ENCODE measurements around the gene HDAC10.

The HDAC10 gene

GRCh38 chr22:50255099-50255498 lies 4.0 kb upstream of the HDAC10 start:
- DNase-seq, result no peak

- DNase-seq, result no peak
Measured at GRCh38 chr22:50253941-50254340, 2.9 kb upstream of the HDAC10 start.

GRCh38 chr22:50253046-50253915 lies 2.2 kb upstream of the HDAC10 start:
- DNase-seq, result no peak

GRCh38 chr22:50252082-50253045 lies 1.3 kb upstream of the HDAC10 start:
- no peak for DNase-seq

- no peak for DNase-seq
Measured at GRCh38 chr22:50251477-50252081, 514 bp upstream of the HDAC10 start.

GRCh38 chr22:50250249-50250554 lies 863 bp downstream of the HDAC10 start:
- no peak for DNase-seq

DNA sequence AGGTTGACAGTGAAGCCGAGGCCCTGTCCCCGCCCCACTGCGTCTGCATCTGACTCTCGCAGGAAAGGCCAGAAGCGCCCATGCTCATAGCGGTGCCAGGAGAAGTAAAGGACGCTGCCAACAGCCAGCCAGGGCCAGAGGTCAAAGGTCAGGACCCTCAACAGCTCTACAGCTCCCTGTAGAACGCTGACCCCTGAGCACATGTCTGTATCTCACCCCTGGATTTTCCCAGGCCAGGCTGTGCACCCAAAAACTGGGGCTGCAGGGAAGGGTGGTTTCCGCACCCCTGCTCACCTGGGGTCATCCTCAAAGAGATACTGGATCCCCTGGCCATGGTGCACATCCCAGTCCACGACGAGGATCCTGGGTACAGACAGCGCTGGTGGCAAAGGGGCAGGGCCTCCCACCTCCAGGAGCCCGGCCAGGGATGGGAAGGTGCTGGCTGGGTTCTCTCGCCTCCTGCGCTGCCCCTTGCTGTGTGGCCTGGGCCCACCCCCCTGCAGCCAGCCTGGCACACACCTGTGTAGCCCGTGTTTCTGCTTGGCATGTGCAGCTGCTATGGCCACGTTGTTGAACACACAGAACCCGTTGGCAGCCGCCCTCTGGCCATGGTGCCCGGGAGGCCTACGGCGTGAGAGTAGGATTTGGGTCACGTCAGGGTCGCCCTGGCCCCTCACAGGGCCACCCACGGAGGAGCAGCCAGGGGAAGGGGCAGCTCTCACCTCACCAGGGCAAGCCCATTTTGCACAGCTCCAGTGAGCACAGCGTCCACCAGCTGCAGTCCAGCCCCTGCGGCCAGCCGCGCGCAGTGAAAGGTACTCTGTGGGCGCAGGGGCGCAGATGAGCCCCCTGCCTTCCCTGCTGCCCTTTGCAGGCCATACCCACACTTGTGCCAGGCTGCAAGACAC lies 1.5 kb downstream of the HDAC10 start:
- DNase-seq, result no peak

GRCh38 chr22:50248196-50249081 lies 2.6 kb downstream of the HDAC10 start:
- DNase-seq, result no peak

GRCh38 chr22:50247748-50248147 lies 3.3 kb downstream of the HDAC10 start:
- no peak for DNase-seq

DNA sequence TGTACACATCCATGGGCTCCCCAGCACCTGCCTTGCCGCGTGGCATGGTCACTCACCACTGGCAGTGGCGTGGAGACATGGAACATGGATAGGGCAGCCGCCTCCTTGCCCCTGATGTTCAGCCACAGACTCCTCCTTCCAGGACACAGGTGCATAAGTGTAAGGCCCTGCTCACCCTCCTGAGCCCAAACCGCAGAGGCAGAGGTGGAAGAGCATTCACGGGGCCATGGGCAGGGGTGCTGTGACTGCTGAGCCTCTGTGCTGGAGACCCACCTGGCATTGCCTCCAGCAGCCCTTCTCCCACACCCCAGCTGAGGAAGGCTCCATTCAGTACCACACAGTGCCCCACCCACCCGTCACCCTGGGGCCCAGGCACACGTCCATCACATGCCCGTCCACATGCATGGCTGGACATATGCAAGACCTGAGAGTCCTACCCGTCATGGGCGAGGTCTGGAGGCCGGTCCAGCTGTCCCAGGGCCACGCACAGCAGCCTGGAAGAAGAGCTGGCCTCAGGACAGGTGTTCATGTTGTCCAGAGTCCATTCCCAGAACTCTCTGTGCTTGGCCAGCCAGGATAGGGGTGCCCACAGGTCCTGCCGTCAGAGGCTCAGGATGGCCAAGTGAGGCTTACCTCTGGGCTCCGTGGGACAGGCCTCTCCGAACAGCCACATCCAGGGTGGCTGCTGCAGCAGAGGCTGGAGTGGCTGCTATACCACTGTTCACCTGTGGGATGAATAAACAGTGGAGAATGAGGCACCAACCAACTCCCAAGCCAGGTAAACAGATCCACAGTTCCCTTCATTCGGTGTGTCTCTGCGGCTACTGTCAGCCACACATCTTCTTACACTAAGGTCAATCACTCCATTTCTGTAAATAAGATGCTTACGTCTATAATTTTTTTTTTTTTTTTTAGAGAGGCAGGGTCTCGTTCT lies 4.6 kb downstream of the HDAC10 start:
- DNase-seq, result no peak

GRCh38 chr22:50245214-50246072 lies 5.6 kb downstream of the HDAC10 start:
- no peak for DNase-seq

- peak; percentile 43 for DNase-seq
Measured at GRCh38 chr22:50244420-50245213, 6.4 kb downstream of the HDAC10 start, which contains the start of gene TUBGCP6. TSS of gene TUBGCP6 (minus strand) at chr22:50245023. CDS start at chr22:50244459, 564 bp downstream.

DNA sequence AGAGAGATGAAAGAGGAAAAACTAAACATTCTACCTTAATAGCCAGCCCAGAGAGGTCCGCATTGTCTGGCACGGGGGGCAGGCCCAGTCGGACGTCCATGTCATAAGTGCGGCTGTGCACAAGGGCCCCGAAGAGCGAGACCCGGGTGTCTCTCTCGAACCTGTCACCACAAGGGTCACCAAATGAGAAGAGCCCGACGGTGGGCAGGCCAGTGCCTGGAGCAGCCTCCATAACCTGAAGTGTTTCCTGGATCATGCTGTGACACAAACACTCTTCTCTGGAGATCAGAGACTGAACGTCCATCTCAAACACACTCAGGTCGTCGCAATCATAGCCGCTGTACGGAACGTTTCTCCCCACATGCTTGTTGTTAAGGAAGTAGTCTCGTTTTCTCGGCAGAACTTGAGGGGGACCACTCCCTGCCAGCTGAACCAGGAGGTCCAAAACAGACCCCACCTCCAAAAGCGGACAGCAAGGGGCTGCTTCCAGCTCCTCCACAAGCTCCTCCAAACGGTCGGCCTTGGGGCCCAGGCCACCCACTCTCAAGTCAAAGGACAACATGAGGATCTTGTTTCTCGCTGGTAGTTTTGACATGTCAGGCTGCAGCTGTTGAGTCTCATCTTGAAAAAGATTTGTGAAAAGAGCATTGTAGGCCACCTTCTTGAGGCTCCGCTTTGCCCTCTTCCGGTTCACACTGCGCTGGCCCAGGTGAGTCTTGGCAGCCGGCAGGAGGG lies 7.2 kb downstream of the HDAC10 start:
- no peak for DNase-seq

- no peak for DNase-seq
Measured at GRCh38 chr22:50242406-50242949, 8.6 kb downstream of the HDAC10 start.

DNA sequence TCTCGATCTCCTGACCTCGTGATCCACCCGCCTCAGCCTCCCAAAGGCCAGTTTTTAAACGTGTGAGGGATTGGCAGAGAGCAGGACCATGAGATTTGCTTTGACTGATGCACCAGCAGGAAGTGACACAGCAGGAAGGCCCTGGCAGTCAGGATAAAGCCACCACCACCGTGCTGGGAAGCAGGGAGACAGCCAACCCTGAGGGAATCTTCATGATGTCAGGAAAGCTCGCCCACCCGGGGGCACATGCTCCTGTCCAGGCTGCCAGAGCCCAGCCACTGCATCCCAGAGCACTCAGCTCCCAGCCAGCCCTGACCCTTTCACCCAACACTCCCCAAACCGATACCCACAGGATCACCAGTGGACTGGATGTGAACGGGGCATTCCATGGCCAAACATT lies 12.3 kb downstream of the HDAC10 start:
- no peak for DNase-seq

DNA sequence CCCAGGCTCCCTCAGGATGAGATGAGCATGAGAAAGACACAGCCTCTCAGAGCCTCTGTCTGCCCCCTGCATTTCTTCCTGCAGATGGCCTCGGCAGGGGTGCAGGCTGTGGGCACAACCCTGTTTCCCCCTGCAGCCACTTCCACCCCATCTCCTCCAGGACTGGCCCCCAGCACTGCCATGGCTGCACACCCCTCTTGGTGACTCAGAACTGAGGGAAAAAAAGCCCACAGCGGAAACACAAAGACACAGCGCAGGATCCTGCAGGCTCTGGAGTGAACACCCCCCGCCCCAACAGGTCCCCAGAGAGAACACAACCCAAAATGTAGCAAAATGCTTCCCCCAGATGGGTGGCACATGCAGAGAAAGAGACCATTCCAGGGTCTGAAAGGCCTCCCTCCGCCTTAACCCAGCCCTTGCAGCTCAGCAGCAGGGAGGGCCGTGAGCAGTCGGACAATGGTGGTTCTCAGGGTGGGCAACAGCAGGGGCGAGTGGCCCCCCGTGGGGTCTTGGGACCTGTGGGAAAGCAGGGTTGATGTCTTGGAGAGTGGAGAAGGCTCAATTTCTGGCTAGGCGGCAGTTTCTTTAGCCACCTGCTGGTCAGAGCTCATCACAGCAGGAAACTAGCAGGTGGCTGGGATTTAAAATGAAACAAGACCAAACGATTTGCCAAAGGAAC lies 14.2 kb downstream of the HDAC10 start:
- DNase-seq, result no peak

GRCh38 chr22:50233223-50233622 lies 17.8 kb downstream of the HDAC10 start:
- DNase-seq, result no peak
